ENCODE data around the gene ANKFN1.

The ANKFN1 gene

DNA sequence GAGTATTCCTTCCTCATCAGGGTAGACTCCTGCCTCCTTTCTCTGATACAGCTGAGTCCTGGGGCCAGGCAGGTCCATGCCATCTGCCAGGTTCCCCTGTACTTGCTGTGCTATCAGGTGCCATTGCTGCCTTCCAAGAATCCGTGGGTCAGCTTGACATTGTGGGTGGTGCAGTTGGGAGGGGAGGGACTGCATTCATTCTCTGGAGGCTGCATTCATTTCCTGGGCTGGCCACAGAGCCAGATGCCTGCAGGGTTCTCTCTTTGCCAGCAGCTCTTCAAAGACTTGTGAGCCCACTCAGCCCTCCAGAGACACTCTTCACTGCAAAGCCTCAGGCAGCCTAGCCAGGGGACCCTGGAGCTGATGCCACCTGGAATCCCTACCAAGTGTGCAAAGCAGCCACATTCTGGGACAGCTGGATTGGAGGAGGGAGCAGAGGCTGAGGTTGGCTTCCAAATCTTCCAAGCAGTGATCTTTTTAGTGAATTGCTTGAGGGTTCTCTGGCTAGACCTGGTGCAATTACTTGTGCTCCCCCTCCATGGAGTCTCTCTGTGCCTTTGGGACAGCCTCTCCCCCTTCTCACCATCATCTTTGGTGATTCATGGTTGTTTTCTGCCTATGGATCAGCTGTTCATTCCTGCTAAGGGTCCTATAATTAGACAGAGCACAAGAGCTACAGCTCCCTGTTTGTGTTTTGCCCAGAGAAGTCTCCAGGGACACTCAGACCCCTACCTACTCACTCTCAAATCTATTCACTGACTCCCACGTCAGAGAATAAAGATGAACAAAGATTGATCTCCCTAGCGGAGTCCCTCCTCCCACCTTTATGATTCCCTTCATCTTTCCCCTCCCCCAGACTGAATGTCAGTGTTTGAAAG, 20.9 kb downstream of the ANKFN1 start:
- TF ChIP-seq CTCF (IDR thresholded peaks at IDR 0.05) = no peak
- Histone ChIP-seq H3K9me3 (no peaks in the 10 kb centered on the region), H3K36me3 (no peaks in the 10 kb centered on the region), H3K27ac (no peak overlapping the region), H3K4me1 (ENCODE audit: control insufficient read depth in 1 of 2, insufficient read depth in 1 of 2, low read depth in 1 of 2, low read length in 1 of 2) (no peaks in the 10 kb centered on the region), H3K27me3 (no peaks in the 10 kb centered on the region), H3K4me3 (ENCODE audit: low read depth in 1 of 2, low read length in 1 of 2) (no peak overlapping the region)

DNA sequence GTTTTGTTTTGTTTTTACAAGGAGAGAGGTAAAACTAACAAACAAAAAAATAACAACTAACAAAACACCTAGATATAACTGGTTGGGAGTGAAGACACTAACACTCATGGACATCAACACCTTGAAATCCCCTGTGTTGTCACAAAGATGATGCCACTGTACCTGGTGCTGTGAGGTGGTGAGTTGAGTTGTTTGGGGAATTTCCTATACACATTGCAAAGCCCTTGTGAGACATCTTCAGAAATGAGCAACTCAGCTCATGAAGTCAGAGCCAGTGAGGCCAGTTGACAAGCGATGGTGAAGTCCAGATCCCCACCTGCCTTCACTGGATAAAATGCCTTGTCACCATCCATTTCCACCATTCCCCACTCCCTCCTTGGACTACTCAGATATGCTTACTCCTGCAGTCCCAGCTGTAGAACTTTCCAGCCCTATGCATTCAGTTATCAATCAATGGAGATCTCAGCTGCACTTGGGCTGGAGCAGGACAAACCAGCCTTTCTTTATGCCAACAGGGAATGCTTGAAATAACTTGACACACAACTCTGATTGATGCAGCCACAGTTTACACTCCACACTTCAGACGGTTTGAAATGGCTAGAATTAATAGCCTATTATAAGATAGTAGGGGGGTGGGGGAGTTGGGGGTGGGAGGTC, 22.2 kb downstream of the ANKFN1 start:
- Histone ChIP-seq H3K27ac (no peak overlapping the region), H3K4me1 (ENCODE audit: control insufficient read depth in 1 of 2, insufficient read depth in 1 of 2, low read depth in 1 of 2, low read length in 1 of 2) (no peaks in the 10 kb centered on the region), H3K27me3 (no peaks in the 10 kb centered on the region), H3K4me3 (ENCODE audit: low read depth in 1 of 2, low read length in 1 of 2) (no peak overlapping the region), H3K9me3 (no peaks in the 10 kb centered on the region), H3K36me3 (no peaks in the 10 kb centered on the region)
- no peak for TF ChIP-seq CTCF (IDR thresholded peaks at IDR 0.05)

DNA sequence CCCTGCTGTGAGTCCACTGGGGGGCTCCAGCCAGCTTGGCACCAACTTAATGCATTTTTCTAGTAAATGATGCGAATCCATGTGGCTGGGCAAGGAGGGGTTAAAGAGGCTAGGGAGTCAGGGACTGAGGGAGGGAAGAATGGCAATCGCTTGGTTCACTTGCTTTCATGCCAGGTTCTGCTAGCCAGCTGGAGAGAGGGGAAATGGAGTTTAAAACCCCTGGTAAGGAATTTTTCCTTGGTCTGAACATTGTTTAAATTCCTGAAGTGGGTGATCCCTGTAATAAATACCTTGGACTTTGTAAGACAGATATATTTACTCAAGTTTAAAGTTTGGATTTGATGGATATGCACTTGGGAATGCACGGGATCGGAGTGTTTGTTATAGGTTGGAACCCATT, 22.8 kb downstream of the ANKFN1 start:
- no peak overlapping the region for H3K4me3 ChIP-seq (ENCODE audit: low read depth in 1 of 2, low read length in 1 of 2)
- no peak for TF ChIP-seq CTCF (IDR thresholded peaks at IDR 0.05)
- H3K4me1 ChIP-seq (ENCODE audit: control insufficient read depth in 1 of 2, insufficient read depth in 1 of 2, low read depth in 1 of 2, low read length in 1 of 2) = no peaks in the 10 kb centered on the region
- H3K27me3 ChIP-seq = no peaks in the 10 kb centered on the region
- no peak overlapping the region for H3K27ac ChIP-seq
- no peaks in the 10 kb centered on the region for H3K36me3 ChIP-seq
- no peaks in the 10 kb centered on the region for H3K9me3 ChIP-seq

DNA sequence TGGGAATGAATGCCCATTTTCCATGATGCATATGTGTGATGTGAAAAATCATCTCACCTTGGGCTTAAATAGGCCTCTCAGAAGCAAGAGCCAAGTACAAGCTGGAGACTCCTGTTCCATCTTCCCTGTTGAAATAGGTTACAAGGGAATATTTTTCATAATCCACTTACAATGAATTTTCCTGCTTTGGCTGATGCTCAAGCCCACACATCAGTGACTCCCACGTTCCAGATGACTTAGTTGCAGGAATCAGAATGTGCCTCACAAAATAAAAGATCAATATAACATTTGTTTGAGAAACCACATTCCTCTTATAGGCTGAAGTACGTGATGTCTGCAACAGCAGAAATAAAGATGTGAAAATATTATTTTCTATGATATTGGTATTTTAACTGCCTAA, 24.1 kb downstream of the ANKFN1 start:
- no peaks in the 10 kb centered on the region for H3K36me3 ChIP-seq
- no peaks in the 10 kb centered on the region for H3K9me3 ChIP-seq
- H3K4me3 ChIP-seq (ENCODE audit: low read depth in 1 of 2, low read length in 1 of 2) = no peak overlapping the region
- no peaks in the 10 kb centered on the region for H3K27me3 ChIP-seq
- TF ChIP-seq CTCF (IDR thresholded peaks at IDR 0.05) = no peak
- no peaks in the 10 kb centered on the region for H3K4me1 ChIP-seq (ENCODE audit: control insufficient read depth in 1 of 2, insufficient read depth in 1 of 2, low read depth in 1 of 2, low read length in 1 of 2)
- H3K27ac ChIP-seq = no peak overlapping the region

DNA sequence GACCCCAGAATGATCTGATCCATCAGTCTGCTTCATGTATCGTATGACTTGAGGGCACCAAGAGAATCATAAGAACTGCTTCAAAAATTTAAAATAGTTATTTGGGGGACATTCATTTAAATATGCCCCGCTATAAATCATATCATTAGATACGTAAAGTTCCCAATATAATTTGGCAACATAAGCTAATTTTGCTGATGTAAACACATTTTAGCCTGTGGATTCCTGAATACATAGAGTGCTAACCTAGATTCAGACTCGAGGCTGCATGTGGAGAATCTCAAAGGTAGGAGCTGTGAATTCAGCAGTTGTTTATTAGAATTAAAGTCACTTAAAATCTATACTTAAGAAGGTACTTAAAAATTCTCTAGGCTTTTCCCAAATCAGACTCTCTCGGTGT, 24.9 kb downstream of the ANKFN1 start:
- no peak for TF ChIP-seq CTCF (IDR thresholded peaks at IDR 0.05)
- no peak overlapping the region for H3K4me3 ChIP-seq (ENCODE audit: low read depth in 1 of 2, low read length in 1 of 2)
- H3K27me3 ChIP-seq = no peaks in the 10 kb centered on the region
- no peaks in the 10 kb centered on the region for H3K4me1 ChIP-seq (ENCODE audit: control insufficient read depth in 1 of 2, insufficient read depth in 1 of 2, low read depth in 1 of 2, low read length in 1 of 2)
- no peaks in the 10 kb centered on the region for H3K36me3 ChIP-seq
- no peak overlapping the region for H3K27ac ChIP-seq
- H3K9me3 ChIP-seq = no peaks in the 10 kb centered on the region
